Endothelial cell of umbilical vein (primary cell): ENCODE data around the gene MS4A10. TPM values are rescaled to one million over a fixed set of nuclear protein-coding genes. Genes with fewer than 3 reads are reported as not detected.

Source experiments
- BruUV-seq: library from RNA; stranded (reverse); fragments of 400-500 nt; replicated peaks from 2 replicates; lab custom pipeline; 2021; lab: Mats Ljungman, UMichigan
- CTCF ChIA-PET: fragments of 300-600, 350-600 bp; sonication (Branson Sonifier 250); formaldehyde crosslinking; loops from one replicate; lab custom pipeline; 2021; ENCODE audit warnings: antibody characterized with exemption, inconsistent platforms; lab: Charles Lee
- POLR2A ChIA-PET: fragments of 300-600, 350-600 bp; sonication (Branson Sonifier 250); formaldehyde crosslinking; loops from one replicate; lab custom pipeline; 2021; ENCODE audit warnings: antibody characterized with exemption, inconsistent platforms; lab: Charles Lee
- DNase-seq: peaks from one replicate; pipeline ENCODE4 v3.0.0-alpha.2; 2011; ENCODE audit warnings: low read depth, low spot score
- FAIRE-seq: peaks from 2 replicates; lab custom pipeline; 2011; peaks lifted over from hg19 to GRCh38; lab: Jason Lieb, UNC
- H2AFZ ChIP-seq: 2 replicates; pipeline ENCODE4 v1.6.0; 2012; ENCODE audit warnings: low read depth, low read length, control low read depth, inconsistent platforms
- H3K27ac ChIP-seq: 2 replicates; pipeline ENCODE4 v1.5.1; 2011; ENCODE audit warnings: low read depth, mild to moderate bottlenecking, control low read depth, low read length, moderate library complexity; ENCODE audit not compliant: insufficient read depth
- H3K27me3 ChIP-seq, 2 experiments: 2 replicates each; pipeline versions ENCODE4 v1.6.0 to v1.6.1; 2011; ENCODE audit warnings: low read length in 2 of 2, mixed read lengths in 1 of 2; ENCODE audit not compliant: control insufficient read depth in 2 of 2, insufficient read depth in 2 of 2
- H3K36me3 ChIP-seq, 2 experiments: 2 replicates in 1 of 2; 3 replicates in 1 of 2; pipeline ENCODE4 v1.5.1; 2011; ENCODE audit warnings: low read length in 2 of 2, mild to moderate bottlenecking in 1 of 2, moderate library complexity in 1 of 2; ENCODE audit not compliant: control insufficient read depth in 2 of 2, insufficient read depth in 2 of 2; ENCODE audit errors: extremely low read depth in 1 of 2
- H3K4me1 ChIP-seq: 3 replicates; pipeline ENCODE4 v1.5.1; 2011; ENCODE audit warnings: mild to moderate bottlenecking, low read length; ENCODE audit not compliant: control insufficient read depth, insufficient read depth; ENCODE audit errors: extremely low read depth
- H3K4me2 ChIP-seq: 2 replicates; pipeline ENCODE4 v1.6.1; 2011; ENCODE audit warnings: low read length, control low read depth, mixed read lengths; ENCODE audit not compliant: insufficient read depth
- H3K4me3 ChIP-seq, 3 experiments: fragments of 200-600 bp in 1 of 3; sonication (generic), shearing (Covaris generic) in 1 of 3; replicated peaks in 1 of 3; 2 replicates each; pipeline ENCODE4 v1.5.1; 2011 to 2016; ENCODE audit warnings: control low read depth in 3 of 3, low read length in 3 of 3, mild to moderate bottlenecking in 2 of 3, inconsistent platforms in 1 of 3, low read depth in 1 of 3, moderate library complexity in 1 of 3; ENCODE audit not compliant: insufficient read depth in 1 of 3
- H3K79me2 ChIP-seq: 2 replicates; pipeline ENCODE4 v1.6.0; 2012; ENCODE audit warnings: low read length, inconsistent platforms; ENCODE audit not compliant: control insufficient read depth, insufficient read depth
- H3K9ac ChIP-seq: replicated peaks from 2 replicates; pipeline ENCODE3; 2011; ENCODE audit warnings: low read length, control low read depth; ENCODE audit not compliant: insufficient read depth; ENCODE audit errors: extremely low read depth
- H3K9me1 ChIP-seq: replicated peaks from 3 replicates; pipeline ENCODE4 v1.6.0; 2011; ENCODE audit warnings: mild to moderate bottlenecking, low read length; ENCODE audit not compliant: control insufficient read depth, insufficient read depth; ENCODE audit errors: extremely low read depth
- H3K9me3 ChIP-seq: replicated peaks from 2 replicates; pipeline ENCODE4 v1.5.1; 2012; ENCODE audit warnings: low read length, inconsistent platforms; ENCODE audit not compliant: control insufficient read depth, insufficient read depth
- H4K20me1 ChIP-seq: replicated peaks from 2 replicates; pipeline ENCODE3; 2011; ENCODE audit warnings: mild to moderate bottlenecking, low read length; ENCODE audit not compliant: control insufficient read depth, insufficient read depth; ENCODE audit errors: extremely low read depth
- GATA2 ChIP-seq: IDR thresholded peaks from 2 replicates; pipeline ENCODE4 v1.7.0; 2011; ENCODE audit warnings: low read depth, mild to moderate bottlenecking, moderate library complexity, mixed read lengths, low read length; ENCODE audit not compliant: insufficient read length, insufficient read depth
- MYC ChIP-seq: IDR thresholded peaks from one replicate; pipeline ENCODE4 v1.6.1; 2011; ENCODE audit warnings: mild to moderate bottlenecking, low read depth, low read length
- POLR2AphosphoS5 ChIP-seq: IDR thresholded peaks from 2 replicates; pipeline ENCODE4 v1.6.1; 2012; ENCODE audit warnings: low read depth, mild to moderate bottlenecking, control low read depth, low read length, moderate library complexity; ENCODE audit not compliant: insufficient read depth
- dilution Hi-C: fragments of 300-500 bp; cut with MboI; formaldehyde crosslinking; loops from one replicate; pipeline ENCODE4 v1.15.0; 2019; ENCODE audit warnings: low sequenced_read_pairs; ENCODE audit not compliant: extremely low pct_ligation_motif_present
- intact Hi-C: fragments of 100-400 bp; cut with micrococcal nuclease; formaldehyde crosslinking; loops from one replicate; pipeline ENCODE4 v1.10.0; 2022
- polyA plus RNA-seq, 4 experiments: library from polyadenylated mRNA; depleted of rRNA in 3 of 4; stranded (reverse) in 3 of 4; unstranded in 1 of 4; fragments of >200 nt; gene quantifications; 2 replicates each; pipeline versions ENCODE4 v1.2.1 to v1.2.3, GENCODE V29; 2011 to 2012; ENCODE audit warnings: missing spikeins in 1 of 4
- total RNA-seq: library from RNA; stranded (reverse); gene quantifications from 2 replicates; pipeline ENCODE4 v1.2.3, GENCODE V29; 2021
- TF ChIP-seq, protein P1 (sequence below): IDR thresholded peaks from 2 replicates; pipeline ENCODE4 v1.6.1; 2011; ENCODE audit not compliant: insufficient read depth, insufficient read length
- TF ChIP-seq, protein P2 (sequence below), 2 donors: IDR thresholded peaks; 1 replicate in 1 of 2; 2 replicates in 1 of 2; pipeline ENCODE4 v1.5.1; 2011; ENCODE audit warnings: low read length in 2 of 2, mild to moderate bottlenecking in 2 of 2, moderate library complexity in 2 of 2, control low read depth in 1 of 2, inconsistent platforms in 1 of 2, low read depth in 1 of 2; ENCODE audit not compliant: insufficient read depth in 1 of 2; ENCODE audit errors: extremely low read depth in 1 of 2

The MS4A10 gene
- total and polyA plus RNA-seq, 2 donors (not counting 3 experiments of a cell fraction or from before 2014, with no cell fraction given) = not detected

DNA sequence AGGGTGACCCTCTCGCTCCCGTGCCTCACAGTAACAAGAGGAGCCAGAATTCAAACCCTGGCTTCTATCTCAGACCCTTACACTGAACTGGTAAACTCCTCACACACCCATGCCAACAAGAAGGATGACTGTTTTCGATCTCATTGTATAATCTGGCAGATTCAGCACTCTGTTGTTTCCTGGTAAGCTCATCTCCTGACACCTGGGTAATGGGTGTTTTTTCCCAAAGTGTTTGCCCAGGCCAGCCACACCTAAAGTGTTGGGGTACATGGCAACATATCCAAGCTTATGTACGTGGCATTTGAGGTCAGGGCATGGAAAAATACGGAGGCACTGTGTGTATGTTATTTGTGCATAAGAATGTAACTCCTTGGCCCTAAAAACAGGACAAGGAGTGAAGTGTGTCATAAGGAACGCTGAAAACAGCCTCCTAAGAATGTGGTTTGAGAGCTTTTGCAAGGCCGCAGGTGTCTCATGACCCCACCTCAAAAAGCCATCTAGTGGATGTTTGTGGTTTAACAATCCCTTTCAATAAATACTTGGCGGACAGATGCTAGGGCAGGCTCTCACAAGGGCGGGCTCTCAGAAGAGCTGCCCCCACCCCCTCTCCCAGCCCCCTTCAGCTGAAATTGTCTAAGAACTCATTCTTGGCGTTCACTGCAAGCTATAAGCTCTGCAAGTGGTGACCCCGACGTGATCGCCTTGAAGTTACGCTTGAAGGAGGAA, 28.7 kb upstream of the MS4A10 start, which contains the start of gene MS4A15:
MS4A15 (plus strand) TSS at position 561 of the 726 bp plus-strand sequence. CDS start 6,867 bp downstream, outside the sequence.
- no TSS peak for BruUV-seq
- TF ChIP-seq POLR2AphosphoS5 = no peak
- TF ChIP-seq GATA2 = no peak
- TF ChIP-seq, protein P1, sequence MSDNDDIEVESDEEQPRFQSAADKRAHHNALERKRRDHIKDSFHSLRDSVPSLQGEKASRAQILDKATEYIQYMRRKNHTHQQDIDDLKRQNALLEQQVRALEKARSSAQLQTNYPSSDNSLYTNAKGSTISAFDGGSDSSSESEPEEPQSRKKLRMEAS = no peak
- TF ChIP-seq, protein P2, sequence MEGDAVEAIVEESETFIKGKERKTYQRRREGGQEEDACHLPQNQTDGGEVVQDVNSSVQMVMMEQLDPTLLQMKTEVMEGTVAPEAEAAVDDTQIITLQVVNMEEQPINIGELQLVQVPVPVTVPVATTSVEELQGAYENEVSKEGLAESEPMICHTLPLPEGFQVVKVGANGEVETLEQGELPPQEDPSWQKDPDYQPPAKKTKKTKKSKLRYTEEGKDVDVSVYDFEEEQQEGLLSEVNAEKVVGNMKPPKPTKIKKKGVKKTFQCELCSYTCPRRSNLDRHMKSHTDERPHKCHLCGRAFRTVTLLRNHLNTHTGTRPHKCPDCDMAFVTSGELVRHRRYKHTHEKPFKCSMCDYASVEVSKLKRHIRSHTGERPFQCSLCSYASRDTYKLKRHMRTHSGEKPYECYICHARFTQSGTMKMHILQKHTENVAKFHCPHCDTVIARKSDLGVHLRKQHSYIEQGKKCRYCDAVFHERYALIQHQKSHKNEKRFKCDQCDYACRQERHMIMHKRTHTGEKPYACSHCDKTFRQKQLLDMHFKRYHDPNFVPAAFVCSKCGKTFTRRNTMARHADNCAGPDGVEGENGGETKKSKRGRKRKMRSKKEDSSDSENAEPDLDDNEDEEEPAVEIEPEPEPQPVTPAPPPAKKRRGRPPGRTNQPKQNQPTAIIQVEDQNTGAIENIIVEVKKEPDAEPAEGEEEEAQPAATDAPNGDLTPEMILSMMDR (IDR thresholded peaks at IDR 0.05; ENCODE audit: extremely low read depth in 1 of 2, insufficient read depth in 1 of 2, low read depth in 1 of 2, low read length in 2 of 2) = peak; percentile 29 to 43
- no peak for TF ChIP-seq MYC
- no peaks in the 10 kb centered on the region for H3K36me3 ChIP-seq
- H3K79me2 ChIP-seq = no peaks in the 10 kb centered on the region
- ChIA-PET CTCF (interaction anchor here (0.5 to 1.6 kb wide), 9 partner anchors 9 to 499 kb away, joined by 3 to 12 read pairs (median 4); no protein-coding TSS in a partner anchor), POLR2A (no interaction called here)
- no peak within 1 kb of the TSS for H2AFZ ChIP-seq
- no peak within 1 kb of the TSS for H3K4me2 ChIP-seq
- H3K9ac ChIP-seq = no peak within 1 kb of the TSS
- FAIRE-seq (peak; percentile 52), DNase-seq (peak; percentile 28)
- no peak within 1 kb of the TSS for H3K27ac ChIP-seq
- peaks cover 0 to 13% of the 10 kb centered on the region in 2 experiments for H3K27me3 ChIP-seq
- no peaks in the 10 kb centered on the region for H4K20me1 ChIP-seq
- no peaks in the 10 kb centered on the region for H3K4me1 ChIP-seq
- no peaks in the 10 kb centered on the region for H3K9me1 ChIP-seq
- no peak within 1 kb of the TSS for H3K4me3 ChIP-seq
- no peaks in the 10 kb centered on the region for H3K9me3 ChIP-seq
- intact Hi-C loops (no loop called here), dilution Hi-C loops (no loop called here)
